Peyer's patch (tissue), 4 donors: ENCODE results near the gene PRSS56. TPM values are rescaled to one million over a fixed set of nuclear protein-coding genes. Genes with fewer than 3 reads are reported as not detected.

Experiments
- DNase-seq, 3 donors: peaks; one replicate each; pipeline ENCODE4 v3.0.0-alpha.2; 2017 to 2019
- H3K27ac ChIP-seq, 4 donors: fragments of 200-600 bp; sonication (generic); one replicate each; pipeline ENCODE4 v1.5.1; 2016 to 2019
- H3K27me3 ChIP-seq, 2 donors: fragments of 200-600 bp; sonication (generic); one replicate each; pipeline ENCODE4 v1.5.1; 2019
- H3K36me3 ChIP-seq, 3 donors: fragments of 200-600 bp; sonication (generic); one replicate each; pipeline ENCODE4 v1.5.1; 2016 to 2019
- H3K4me1 ChIP-seq, 4 donors: fragments of 200-600 bp; sonication (generic); one replicate each; pipeline ENCODE4 v1.5.1; 2016 to 2019
- H3K4me3 ChIP-seq, 4 donors: fragments of 200-600 bp; sonication (generic); 1 replicate in 3 of 4; 2 replicates in 1 of 4; pipeline ENCODE4 v1.5.1; 2016 to 2019; ENCODE audit warnings: mild to moderate bottlenecking in 1 of 4
- H3K9me3 ChIP-seq, 4 donors: fragments of 200-600 bp; sonication (generic); one replicate each; pipeline ENCODE4 v1.5.1; 2016 to 2019; ENCODE audit warnings: mild to moderate bottlenecking in 1 of 4
- POLR2A ChIP-seq, 2 donors: fragments of 450-650 bp; IDR thresholded peaks; one replicate each; pipeline ENCODE4 v1.5.1; 2017; ENCODE audit warnings: antibody characterized with exemption in 2 of 2, mild to moderate bottlenecking in 2 of 2, moderate library complexity in 2 of 2
- total RNA-seq, 4 donors: library from RNA; depleted of rRNA; stranded (reverse); fragments of >200 nt; gene quantifications; one replicate each; pipeline ENCODE4 v1.1.0, GENCODE V29; 2016
- TF ChIP-seq, protein P1 (sequence below), 6 experiments: fragments of 450-650 bp in 4 of 6; fragments of 200-600 bp in 2 of 6; sonication (generic) in 1 of 6; IDR thresholded peaks; one replicate each; pipeline ENCODE4 v1.5.1; 2017 to 2019; ENCODE audit warnings: antibody characterized with exemption in 6 of 6, mild to moderate bottlenecking in 3 of 6, moderate library complexity in 1 of 6

PRSS56 gene
- total RNA-seq, 4 donors from 2014 or later = not detected

DNA sequence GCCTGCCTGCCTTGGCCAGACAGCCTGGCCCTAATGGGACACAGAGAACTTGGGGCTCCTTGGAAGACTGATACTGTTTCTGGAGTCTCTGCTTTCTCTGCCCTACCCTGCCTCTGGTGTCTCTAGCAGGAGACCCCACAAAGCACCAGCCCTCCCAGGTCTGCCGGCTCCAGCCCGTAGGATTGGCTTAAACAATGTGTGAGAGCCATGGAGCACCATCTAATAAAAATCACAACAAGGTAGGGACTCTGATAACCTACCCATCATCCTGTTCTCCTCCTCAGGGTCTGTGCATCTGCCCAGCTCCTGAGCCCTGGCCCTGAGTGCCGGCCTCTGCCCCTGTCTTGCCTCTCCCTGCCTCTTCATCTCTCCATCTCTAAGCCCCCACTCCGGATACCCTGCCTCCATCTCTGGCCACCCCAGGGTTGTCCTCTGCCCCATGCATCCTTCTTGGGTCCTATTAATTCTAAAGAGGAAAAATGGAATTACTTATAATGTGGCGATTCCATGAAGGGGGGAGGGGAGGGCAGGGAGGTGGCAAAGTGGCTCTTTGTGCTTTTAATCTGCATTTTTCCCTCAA lies 31.4 kb upstream of the PRSS56 start:
- TF ChIP-seq, protein P1, sequence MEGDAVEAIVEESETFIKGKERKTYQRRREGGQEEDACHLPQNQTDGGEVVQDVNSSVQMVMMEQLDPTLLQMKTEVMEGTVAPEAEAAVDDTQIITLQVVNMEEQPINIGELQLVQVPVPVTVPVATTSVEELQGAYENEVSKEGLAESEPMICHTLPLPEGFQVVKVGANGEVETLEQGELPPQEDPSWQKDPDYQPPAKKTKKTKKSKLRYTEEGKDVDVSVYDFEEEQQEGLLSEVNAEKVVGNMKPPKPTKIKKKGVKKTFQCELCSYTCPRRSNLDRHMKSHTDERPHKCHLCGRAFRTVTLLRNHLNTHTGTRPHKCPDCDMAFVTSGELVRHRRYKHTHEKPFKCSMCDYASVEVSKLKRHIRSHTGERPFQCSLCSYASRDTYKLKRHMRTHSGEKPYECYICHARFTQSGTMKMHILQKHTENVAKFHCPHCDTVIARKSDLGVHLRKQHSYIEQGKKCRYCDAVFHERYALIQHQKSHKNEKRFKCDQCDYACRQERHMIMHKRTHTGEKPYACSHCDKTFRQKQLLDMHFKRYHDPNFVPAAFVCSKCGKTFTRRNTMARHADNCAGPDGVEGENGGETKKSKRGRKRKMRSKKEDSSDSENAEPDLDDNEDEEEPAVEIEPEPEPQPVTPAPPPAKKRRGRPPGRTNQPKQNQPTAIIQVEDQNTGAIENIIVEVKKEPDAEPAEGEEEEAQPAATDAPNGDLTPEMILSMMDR (IDR thresholded peaks at IDR 0.05) = no peak
- no peak for TF ChIP-seq POLR2A (IDR thresholded peaks at IDR 0.05)
- no peak overlapping the region for H3K4me3 ChIP-seq
- peaks cover 0 to 30% of the 10 kb centered on the region in 2 donors for H3K27me3 ChIP-seq
- DNase-seq = peak in 1 of 3 donors; percentile 25
- peaks cover 0 to 20% (median 9%) of the 10 kb centered on the region in 4 donors for H3K4me1 ChIP-seq
- H3K36me3 ChIP-seq = no peaks in the 10 kb centered on the region
- H3K27ac ChIP-seq = no peak overlapping the region
- H3K9me3 ChIP-seq = no peaks in the 10 kb centered on the region

DNA sequence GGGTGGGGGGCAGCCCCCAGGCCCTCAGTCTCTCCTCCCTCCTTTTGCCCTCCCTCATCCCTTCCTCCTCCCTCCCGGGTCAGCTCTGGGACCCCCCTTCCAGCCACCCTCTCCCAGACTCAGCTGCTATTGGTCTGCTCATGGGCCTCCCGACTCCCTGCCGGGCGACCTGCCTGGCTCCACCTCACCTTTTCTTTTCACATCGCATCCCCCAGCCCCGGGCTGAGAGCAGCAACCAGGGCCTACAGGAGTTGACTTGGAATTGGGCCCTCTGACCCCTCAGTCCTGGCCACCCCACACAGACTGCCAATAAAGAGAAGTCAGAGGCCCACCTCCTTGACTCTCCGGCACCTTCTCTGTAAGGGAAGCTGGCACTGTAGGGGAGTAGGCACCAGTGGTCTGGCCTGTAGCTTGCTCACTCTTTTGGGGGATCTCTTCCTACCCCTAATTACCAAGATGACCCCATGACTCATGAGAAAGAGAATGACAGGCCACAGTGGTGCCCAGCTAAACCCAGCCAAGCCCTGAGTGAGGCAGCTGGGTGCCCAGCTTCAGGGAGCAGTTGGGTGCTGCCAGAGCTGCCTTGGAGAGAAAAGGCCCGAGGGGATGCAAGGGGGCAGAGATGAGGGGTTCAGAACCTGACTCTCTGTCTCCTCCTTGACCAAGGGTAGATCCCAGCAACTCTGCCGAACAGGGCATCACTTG lies 30.5 kb upstream of the PRSS56 start:
- no peak for TF ChIP-seq POLR2A (IDR thresholded peaks at IDR 0.05)
- TF ChIP-seq, protein P1 (IDR thresholded peaks at IDR 0.05) = no peak
- peak in 1 of 3 donors; percentile 38 for DNase-seq
- Histone ChIP-seq H3K27ac (no peak overlapping the region), H3K36me3 (no peaks in the 10 kb centered on the region), H3K27me3 (peaks cover 0 to 29% of the 10 kb centered on the region in 2 donors), H3K4me1 (peaks cover 0 to 20% (median 9%) of the 10 kb centered on the region in 4 donors), H3K4me3 (no peak overlapping the region), H3K9me3 (no peaks in the 10 kb centered on the region)

DNA sequence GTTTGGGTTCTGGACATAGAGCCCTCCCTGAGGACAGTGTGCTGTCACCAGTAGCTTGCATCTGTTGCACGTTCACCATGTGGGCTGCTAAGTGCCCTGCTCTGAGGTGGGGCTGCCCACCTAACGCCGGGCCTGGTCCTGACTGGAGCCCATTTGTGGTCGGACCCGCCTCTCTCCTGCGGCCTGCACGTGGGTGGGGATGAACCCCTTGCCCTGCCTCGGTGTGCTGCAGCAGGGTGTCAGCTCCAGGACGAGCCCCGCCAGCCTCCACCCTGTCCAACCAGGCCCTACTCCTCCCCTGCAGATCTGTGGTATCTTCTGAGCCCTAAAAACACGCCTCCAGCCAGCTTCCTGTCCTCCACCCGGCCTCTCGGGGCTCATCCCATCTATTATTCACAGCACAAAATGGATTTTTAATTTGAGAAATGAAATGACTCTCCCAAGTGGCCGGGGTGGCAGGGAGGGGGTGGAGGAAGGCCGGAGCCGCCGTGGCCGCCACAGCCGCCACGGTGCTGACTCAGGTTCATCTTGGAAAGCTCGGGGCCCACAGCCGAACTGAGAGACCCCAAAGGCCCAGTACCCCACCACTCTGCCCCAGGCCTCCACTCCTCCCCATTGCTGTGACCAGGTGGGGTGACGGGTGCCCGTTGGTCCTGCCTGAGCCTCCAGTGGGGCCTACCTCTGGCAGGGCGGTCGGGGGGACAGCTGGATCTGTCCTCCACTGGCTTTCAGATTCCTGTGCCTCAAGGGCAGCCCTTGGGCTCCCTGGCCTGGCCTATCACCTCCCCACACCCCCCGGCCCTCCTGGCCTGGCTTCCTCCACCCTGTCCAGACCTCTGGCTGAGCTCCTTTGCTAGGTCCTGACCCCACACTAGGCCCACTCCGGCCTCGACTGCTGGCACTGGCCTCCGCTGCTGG lies 29.7 kb upstream of the PRSS56 start:
- TF ChIP-seq, protein P1 (IDR thresholded peaks at IDR 0.05) = no peak
- no peak for TF ChIP-seq POLR2A (IDR thresholded peaks at IDR 0.05)
- no peaks in the 10 kb centered on the region for H3K9me3 ChIP-seq
- peaks cover 0 to 19% (median 9%) of the 10 kb centered on the region in 4 donors for H3K4me1 ChIP-seq
- H3K4me3 ChIP-seq = no peak overlapping the region
- H3K27ac ChIP-seq = no peak overlapping the region
- peaks cover 0 to 21% of the 10 kb centered on the region in 2 donors for H3K27me3 ChIP-seq
- H3K36me3 ChIP-seq = no peaks in the 10 kb centered on the region
- peak in 1 of 3 donors; percentile 46 for DNase-seq

DNA sequence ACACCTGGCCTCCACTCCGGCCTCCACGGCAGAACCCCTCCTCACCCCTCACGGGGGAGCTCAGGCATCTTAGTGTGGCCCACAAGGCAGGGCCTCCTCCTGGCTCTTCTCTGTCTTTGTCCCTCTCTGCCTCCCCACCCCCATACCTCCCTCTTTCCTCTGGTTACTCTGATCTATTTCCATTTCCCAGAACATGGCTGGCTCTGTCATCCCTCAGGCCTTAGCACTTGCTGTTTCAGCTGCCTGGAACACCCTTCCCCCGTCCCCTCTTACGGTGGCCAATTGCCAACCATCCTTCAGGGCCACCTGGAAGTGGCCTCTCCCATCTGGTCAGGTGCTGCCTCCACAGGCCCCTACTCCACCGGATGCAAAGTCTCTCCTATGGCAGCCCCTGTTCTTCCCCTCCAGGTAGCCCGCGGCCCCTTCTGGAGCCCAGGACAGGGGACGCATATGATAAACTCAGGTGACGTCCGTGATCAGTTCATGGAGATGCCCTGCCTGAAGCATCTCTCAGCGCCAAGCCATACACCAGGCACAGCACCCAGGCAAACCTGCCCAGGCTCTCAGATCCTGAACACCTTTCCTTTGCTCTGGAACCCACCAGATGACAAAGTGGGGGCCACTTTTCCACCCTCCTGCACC lies 28.9 kb upstream of the PRSS56 start:
- Histone ChIP-seq H3K4me1 (peaks cover 0 to 16% (median 6%) of the 10 kb centered on the region in 4 donors), H3K27ac (no peak overlapping the region), H3K4me3 (no peak overlapping the region), H3K9me3 (no peaks in the 10 kb centered on the region), H3K27me3 (peaks cover 0 to 14% of the 10 kb centered on the region in 2 donors), H3K36me3 (no peaks in the 10 kb centered on the region)
- DNase-seq = peak in 1 of 3 donors; percentile 25
- no peak for TF ChIP-seq POLR2A (IDR thresholded peaks at IDR 0.05)

DNA sequence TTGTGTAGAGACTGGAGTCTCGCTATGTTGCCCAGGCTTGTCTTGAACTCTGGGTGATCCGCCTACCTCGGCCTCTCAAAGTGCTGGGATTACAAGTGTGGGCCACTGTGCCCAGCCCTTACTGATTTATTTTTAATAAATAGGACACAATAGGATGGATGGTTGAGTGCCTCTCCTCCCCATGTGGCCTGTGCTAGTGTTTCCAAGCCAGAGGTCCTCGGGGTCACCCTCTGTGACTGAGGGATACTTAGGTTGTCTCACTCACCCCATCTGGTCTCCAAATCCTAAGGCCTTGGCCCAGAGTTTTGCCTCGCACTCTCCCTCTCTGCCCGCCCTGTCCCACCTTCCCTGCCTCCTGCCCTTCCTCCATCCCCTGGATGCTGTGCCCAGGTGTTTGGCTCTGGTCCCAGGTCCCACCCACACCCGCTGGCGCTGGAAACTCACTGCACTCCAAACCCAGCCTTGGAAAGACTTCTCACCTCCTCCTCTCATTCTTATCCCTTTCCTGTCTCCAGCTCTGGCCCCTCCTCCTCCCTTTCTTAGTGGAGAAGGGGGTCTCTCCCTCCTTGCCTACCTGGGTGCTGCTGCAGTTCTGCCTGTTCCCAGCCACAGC lies 27.8 kb upstream of the PRSS56 start:
- no peak overlapping the region for H3K27ac ChIP-seq
- no peak overlapping the region for H3K4me3 ChIP-seq
- no peaks in the 10 kb centered on the region for H3K36me3 ChIP-seq
- H3K4me1 ChIP-seq = peaks cover 0 to 7% (median under 1%) of the 10 kb centered on the region in 4 donors
- no peaks in the 10 kb centered on the region for H3K9me3 ChIP-seq
- no peak for TF ChIP-seq POLR2A (IDR thresholded peaks at IDR 0.05)
- TF ChIP-seq, protein P1 (IDR thresholded peaks at IDR 0.05) = no peak
- DNase-seq = no peak
- peaks cover 0 to 5% of the 10 kb centered on the region in 2 donors for H3K27me3 ChIP-seq
